HG02759 (cell line): ENCODE data around the gene EML1.

ENCODE experiments used
- ATAC-seq: cut with Tn5 transposase; IDR thresholded peaks from one replicate; pipeline ENCODE4 v1.9.1; 2021; ENCODE audit warnings: mild to moderate bottlenecking, moderate library complexity; ENCODE audit not compliant: unreplicated experiment

Gene EML1

GRCh38 chr14:99793213-99794150, at the start of gene EML1:
Gene EML1 (plus strand): TSS chr14:99793413. CDS start chr14:99793477, 64 bp downstream.
- ATAC-seq = peak; percentile 96

GRCh38 chr14:99744199-99744872, 48.9 kb upstream of the EML1 start:
- ATAC-seq = no peak

GRCh38 chr14:99744873-99745224, 48.4 kb upstream of the EML1 start:
- ATAC-seq = no peak

- no peak for ATAC-seq
Observed at GRCh38 chr14:99745307-99745951, 47.8 kb upstream of the EML1 start.

- ATAC-seq = no peak
Observed at GRCh38 chr14:99747167-99747566, 46.0 kb upstream of the EML1 start.

GRCh38 chr14:99747582-99748330, 45.5 kb upstream of the EML1 start:
- ATAC-seq = no peak

- no peak for ATAC-seq
Observed at GRCh38 chr14:99748529-99748928, 44.7 kb upstream of the EML1 start.

GRCh38 chr14:99749142-99749541, 44.1 kb upstream of the EML1 start:
- no peak for ATAC-seq

- ATAC-seq = no peak
Observed at GRCh38 chr14:99749763-99750715, 43.2 kb upstream of the EML1 start.

GRCh38 chr14:99750746-99751450, 42.3 kb upstream of the EML1 start:
- ATAC-seq = no peak

GRCh38 chr14:99751539-99752485, 41.4 kb upstream of the EML1 start:
- ATAC-seq = no peak

- ATAC-seq = no peak
Observed at GRCh38 chr14:99752486-99753121, 40.6 kb upstream of the EML1 start.

GRCh38 chr14:99753225-99754140, 39.7 kb upstream of the EML1 start:
- no peak for ATAC-seq

GRCh38 chr14:99754141-99755067, 38.8 kb upstream of the EML1 start:
- ATAC-seq = no peak

- no peak for ATAC-seq
Observed at GRCh38 chr14:99755068-99755405, 38.2 kb upstream of the EML1 start.
